HFF-Myc (cell line): ENCODE results near the gene KLHL25.

ENCODE experiments used
- DNase-seq: peaks from one replicate; pipeline ENCODE4 v3.0.0-alpha.2; 2011; ENCODE audit warnings: low read depth; ENCODE audit errors: extremely low read depth
- H3K4me3 ChIP-seq: replicated peaks from 2 replicates; pipeline ENCODE4 v1.5.1; 2011; ENCODE audit warnings: low read depth, mild to moderate bottlenecking, control low read depth, low read length
- TF ChIP-seq, protein P1 (sequence below): IDR thresholded peaks from 2 replicates; pipeline ENCODE4 v1.5.1; 2012; ENCODE audit warnings: mild to moderate bottlenecking, low read depth, low read length, control low read depth; ENCODE audit errors: missing control alignments

KLHL25 gene

DNA sequence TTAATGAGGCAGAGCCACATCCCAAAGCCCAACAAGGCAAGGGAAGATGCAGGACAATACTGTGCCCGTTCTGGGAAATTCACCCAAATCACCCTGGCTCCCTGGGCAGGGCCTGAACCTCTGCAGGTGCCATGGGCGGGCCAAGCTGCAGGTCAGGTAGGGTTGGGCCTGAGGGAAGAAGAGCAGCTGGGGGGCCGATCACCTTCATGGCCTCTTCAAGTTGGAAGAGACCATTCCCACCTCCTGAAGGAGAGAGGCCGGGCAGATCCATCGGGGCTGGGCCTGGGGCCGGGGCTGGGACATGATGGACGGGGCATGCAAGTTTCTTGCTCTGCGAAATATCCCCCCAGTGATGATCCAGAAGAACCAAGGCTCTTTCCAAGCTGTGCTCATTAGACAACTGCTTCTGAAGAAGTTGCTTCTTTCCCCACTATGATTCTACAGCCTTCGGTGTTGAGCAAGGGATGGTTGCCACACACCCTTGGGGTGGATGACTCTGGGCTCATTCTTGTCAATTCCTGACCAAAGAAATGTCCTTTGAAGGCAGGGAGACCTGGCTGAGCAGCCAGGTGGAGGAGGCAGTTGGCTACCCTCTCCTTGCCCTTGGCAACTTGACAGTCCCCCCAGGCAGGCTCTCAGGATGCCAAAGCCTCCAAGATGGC lies 38.2 kb downstream of the KLHL25 start:
- H3K4me3 ChIP-seq = no peak overlapping the region
- TF ChIP-seq, protein P1, sequence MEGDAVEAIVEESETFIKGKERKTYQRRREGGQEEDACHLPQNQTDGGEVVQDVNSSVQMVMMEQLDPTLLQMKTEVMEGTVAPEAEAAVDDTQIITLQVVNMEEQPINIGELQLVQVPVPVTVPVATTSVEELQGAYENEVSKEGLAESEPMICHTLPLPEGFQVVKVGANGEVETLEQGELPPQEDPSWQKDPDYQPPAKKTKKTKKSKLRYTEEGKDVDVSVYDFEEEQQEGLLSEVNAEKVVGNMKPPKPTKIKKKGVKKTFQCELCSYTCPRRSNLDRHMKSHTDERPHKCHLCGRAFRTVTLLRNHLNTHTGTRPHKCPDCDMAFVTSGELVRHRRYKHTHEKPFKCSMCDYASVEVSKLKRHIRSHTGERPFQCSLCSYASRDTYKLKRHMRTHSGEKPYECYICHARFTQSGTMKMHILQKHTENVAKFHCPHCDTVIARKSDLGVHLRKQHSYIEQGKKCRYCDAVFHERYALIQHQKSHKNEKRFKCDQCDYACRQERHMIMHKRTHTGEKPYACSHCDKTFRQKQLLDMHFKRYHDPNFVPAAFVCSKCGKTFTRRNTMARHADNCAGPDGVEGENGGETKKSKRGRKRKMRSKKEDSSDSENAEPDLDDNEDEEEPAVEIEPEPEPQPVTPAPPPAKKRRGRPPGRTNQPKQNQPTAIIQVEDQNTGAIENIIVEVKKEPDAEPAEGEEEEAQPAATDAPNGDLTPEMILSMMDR = no peak
- no peak for DNase-seq

DNA sequence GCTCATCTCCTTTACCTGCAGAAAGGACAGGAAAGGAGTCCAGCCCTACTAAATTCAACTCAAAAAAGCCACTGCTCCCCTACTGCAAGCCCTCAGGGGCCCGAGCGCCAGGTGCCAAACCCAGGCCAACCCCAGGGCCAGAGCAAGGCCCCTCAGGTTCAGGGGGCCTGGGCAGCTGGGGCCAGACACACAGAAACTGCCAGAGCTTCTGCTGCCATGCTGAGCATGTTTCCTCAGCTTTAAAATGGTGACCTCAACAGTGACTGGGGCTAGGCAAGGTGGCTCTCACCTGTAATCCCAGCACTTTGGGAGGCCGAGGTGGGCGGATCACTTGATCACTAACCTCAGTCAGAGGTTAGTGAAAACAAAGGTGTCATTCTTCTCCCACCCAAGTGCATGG lies 38.8 kb downstream of the KLHL25 start:
- TF ChIP-seq, protein P1 = no peak
- no peak overlapping the region for H3K4me3 ChIP-seq
- no peak for DNase-seq

DNA sequence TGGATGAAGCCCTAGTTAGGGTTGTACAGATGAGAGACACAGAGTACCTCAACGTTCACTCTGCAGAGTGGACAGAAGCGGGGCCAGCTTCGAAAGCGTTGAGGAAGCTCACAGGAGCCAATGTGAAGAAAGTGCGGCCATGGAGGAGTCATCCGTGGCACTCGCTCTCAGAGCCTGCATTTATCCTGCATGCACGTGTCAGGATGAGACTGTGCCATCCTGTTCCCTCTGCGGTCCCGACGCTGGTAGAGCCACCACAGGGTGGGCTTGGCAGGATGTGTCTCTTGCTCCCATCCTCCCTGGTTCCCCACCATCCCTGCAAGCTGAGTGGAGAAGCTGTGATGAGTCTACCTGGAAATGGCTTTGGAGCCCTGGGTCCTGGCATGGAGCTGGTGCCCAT lies 39.3 kb downstream of the KLHL25 start:
- no peak for DNase-seq
- TF ChIP-seq, protein P1 = no peak
- no peak overlapping the region for H3K4me3 ChIP-seq

DNA sequence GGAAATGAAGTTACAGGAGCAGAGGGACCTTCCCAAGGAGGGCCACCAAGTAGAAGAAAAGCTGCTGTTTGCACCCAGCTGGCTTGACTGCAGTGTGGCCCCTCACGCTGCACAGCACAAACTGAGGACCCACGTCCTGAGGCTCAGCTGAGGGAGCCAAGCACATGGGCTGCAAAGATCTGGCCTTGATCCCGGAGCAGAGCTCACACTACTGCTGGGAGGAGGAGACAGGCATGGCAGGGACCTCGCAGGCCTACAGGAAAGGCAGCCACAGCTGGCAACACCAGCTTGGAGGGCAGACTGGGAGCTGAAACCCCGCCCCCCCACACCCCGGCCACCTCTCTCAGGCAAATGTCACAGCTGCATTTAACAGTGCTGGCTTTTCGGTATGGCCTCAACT lies 39.7 kb downstream of the KLHL25 start:
- H3K4me3 ChIP-seq = no peak overlapping the region
- TF ChIP-seq, protein P1 = no peak
- peak; percentile 14 for DNase-seq

DNA sequence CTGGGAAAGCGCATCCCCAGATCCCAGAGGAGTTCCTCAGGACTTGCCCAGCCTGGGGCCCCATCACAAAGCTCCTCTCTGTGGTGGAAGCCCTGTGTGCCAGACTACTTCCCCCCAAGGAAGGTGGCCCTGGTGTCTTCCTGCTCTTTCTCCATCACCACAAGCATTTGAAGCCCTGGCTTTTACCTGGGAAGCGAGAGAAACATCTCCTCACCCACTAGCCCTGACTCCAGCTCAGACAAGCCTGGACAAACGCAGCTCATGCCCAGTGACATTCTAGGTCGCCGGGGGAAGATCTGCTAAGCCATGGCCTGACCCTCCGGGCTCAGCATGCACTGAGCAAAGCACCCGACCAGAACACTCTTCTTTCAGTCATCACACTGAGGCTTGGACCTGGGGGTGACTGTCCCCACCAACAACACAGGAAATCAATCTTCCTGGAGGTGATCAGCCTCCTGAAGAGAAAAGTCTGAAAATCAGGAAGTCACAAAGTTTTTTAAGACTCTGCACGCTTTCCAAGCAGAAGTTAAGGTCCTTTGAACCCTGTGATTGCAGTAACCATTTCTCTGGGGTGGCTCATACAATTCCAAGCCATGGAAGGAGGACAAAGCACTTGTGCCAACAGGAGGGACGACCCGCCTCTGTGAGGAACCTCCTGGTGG lies 40.8 kb downstream of the KLHL25 start:
- DNase-seq = no peak
- TF ChIP-seq, protein P1 = no peak
- no peak overlapping the region for H3K4me3 ChIP-seq

DNA sequence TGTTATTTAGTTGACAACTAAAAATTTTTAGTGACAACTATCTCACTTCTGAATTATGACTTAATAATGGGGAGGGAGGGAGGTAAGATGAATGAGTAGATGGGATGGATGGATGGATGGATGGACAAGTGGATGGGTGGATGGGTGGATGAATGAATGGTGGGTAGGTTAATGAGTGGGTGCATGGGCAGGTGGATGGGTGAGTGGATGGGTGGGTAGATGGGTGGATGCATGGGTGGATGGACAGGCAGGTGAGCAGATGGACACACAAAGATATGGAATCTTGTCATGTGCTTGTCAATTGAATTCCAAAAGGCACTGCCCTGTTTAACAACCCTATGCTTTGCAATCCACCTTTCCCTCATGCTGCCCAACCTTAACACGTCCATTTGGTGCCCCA lies 41.5 kb downstream of the KLHL25 start:
- TF ChIP-seq, protein P1 = no peak
- no peak overlapping the region for H3K4me3 ChIP-seq

More for the DNA sequence above, 41.5 kb downstream of the KLHL25 start:
- DNase-seq = no peak
